ENCODE results near the gene HDAC5. TPM values are rescaled to one million over a fixed set of nuclear protein-coding genes. Genes with fewer than 3 reads are reported as not detected.

Gene HDAC5
- total RNA-seq, 1 donor from 2014 or later, result 185 TPM

GRCh38 chr17:44075598-44076293 lies 47.7 kb downstream of the HDAC5 start:
- Mint-ChIP-seq H3K9me3 (ENCODE audit: unreplicated experiment) (peaks cover 21% of the 10 kb centered on the region), H3K36me3 (ENCODE audit: unreplicated experiment) (no peaks in the 10 kb centered on the region), H3K27me3 (ENCODE audit: unreplicated experiment) (peaks cover 12% of the 10 kb centered on the region), H3K4me3 (ENCODE audit: unreplicated experiment) (no peak overlapping the region), H3K27ac (ENCODE audit: unreplicated experiment) (no peak overlapping the region), H3K4me1 (ENCODE audit: low read depth, unreplicated experiment) (peaks cover 10% of the 10 kb centered on the region)
- TF ChIP-seq CTCF (IDR thresholded peaks at IDR 0.05; ENCODE audit: partially characterized antibody, unreplicated experiment), result no peak
- DNase-seq, result no peak

- peaks cover 24% of the 10 kb centered on the region for H3K9me3 Mint-ChIP-seq (ENCODE audit: unreplicated experiment)
- no peak for TF ChIP-seq CTCF (IDR thresholded peaks at IDR 0.05; ENCODE audit: partially characterized antibody, unreplicated experiment)
- H3K4me1 Mint-ChIP-seq (ENCODE audit: low read depth, unreplicated experiment), result peaks cover 12% of the 10 kb centered on the region
- DNase-seq, result no peak
- no peaks in the 10 kb centered on the region for H3K36me3 Mint-ChIP-seq (ENCODE audit: unreplicated experiment)
- H3K4me3 Mint-ChIP-seq (ENCODE audit: unreplicated experiment), result no peak overlapping the region
- H3K27me3 Mint-ChIP-seq (ENCODE audit: unreplicated experiment), result peaks cover 9% of the 10 kb centered on the region
- no peak overlapping the region for H3K27ac Mint-ChIP-seq (ENCODE audit: unreplicated experiment)
These were observed 48.5 kb downstream of the HDAC5 start for GRCh38 chr17:44074911-44075285.

GRCh38 chr17:44074231-44074910 lies 49.1 kb downstream of the HDAC5 start:
- H3K4me1 Mint-ChIP-seq (ENCODE audit: low read depth, unreplicated experiment), result peaks cover 12% of the 10 kb centered on the region

GRCh38 chr17:44071772-44072171 lies 51.7 kb downstream of the HDAC5 start:
- H3K4me1 Mint-ChIP-seq (ENCODE audit: low read depth, unreplicated experiment), result peaks cover 12% of the 10 kb centered on the region
- H3K36me3 Mint-ChIP-seq (ENCODE audit: unreplicated experiment), result no peaks in the 10 kb centered on the region
- TF ChIP-seq CTCF (IDR thresholded peaks at IDR 0.05; ENCODE audit: partially characterized antibody, unreplicated experiment), result no peak
- peaks cover 20% of the 10 kb centered on the region for H3K9me3 Mint-ChIP-seq (ENCODE audit: unreplicated experiment)
- no peak for DNase-seq
- H3K27ac Mint-ChIP-seq (ENCODE audit: unreplicated experiment), result peak overlapping the region; percentile 93
- peaks cover 8% of the 10 kb centered on the region for H3K27me3 Mint-ChIP-seq (ENCODE audit: unreplicated experiment)
- peak overlapping the region; percentile 92 for H3K4me3 Mint-ChIP-seq (ENCODE audit: unreplicated experiment)

More at GRCh38 chr17:44074231-44074910, 49.1 kb downstream of the HDAC5 start:
- DNase-seq, result no peak
- Mint-ChIP-seq H3K9me3 (ENCODE audit: unreplicated experiment) (peaks cover 23% of the 10 kb centered on the region), H3K27me3 (ENCODE audit: unreplicated experiment) (peaks cover 7% of the 10 kb centered on the region), H3K36me3 (ENCODE audit: unreplicated experiment) (no peaks in the 10 kb centered on the region), H3K27ac (ENCODE audit: unreplicated experiment) (no peak overlapping the region), H3K4me3 (ENCODE audit: unreplicated experiment) (no peak overlapping the region)
- no peak for TF ChIP-seq CTCF (IDR thresholded peaks at IDR 0.05; ENCODE audit: partially characterized antibody, unreplicated experiment)

GRCh38 chr17:44071198-44071520 lies 52.3 kb downstream of the HDAC5 start:
- TF ChIP-seq CTCF (IDR thresholded peaks at IDR 0.05; ENCODE audit: partially characterized antibody, unreplicated experiment), result no peak
- H3K36me3 Mint-ChIP-seq (ENCODE audit: unreplicated experiment), result no peaks in the 10 kb centered on the region

More at GRCh38 chr17:44071198-44071520, 52.3 kb downstream of the HDAC5 start:
- H3K9me3 Mint-ChIP-seq (ENCODE audit: unreplicated experiment), result peaks cover 20% of the 10 kb centered on the region
- peak overlapping the region; percentile 93 for H3K27ac Mint-ChIP-seq (ENCODE audit: unreplicated experiment)
- peaks cover 12% of the 10 kb centered on the region for H3K4me1 Mint-ChIP-seq (ENCODE audit: low read depth, unreplicated experiment)
- DNase-seq, result no peak
- H3K27me3 Mint-ChIP-seq (ENCODE audit: unreplicated experiment), result peaks cover 8% of the 10 kb centered on the region
- H3K4me3 Mint-ChIP-seq (ENCODE audit: unreplicated experiment), result peak overlapping the region; percentile 92
